ENCODE results near the gene OTOF.

GRCh38 chr2:26448651-26449050, 29.3 kb downstream of the OTOF start:
- no peak for TF ChIP-seq CTCF (IDR thresholded peaks at IDR 0.05)
- TF ChIP-seq POLR2A (IDR thresholded peaks at IDR 0.05) = no peak

Data from uterus (tissue), 2 donors.